Astrocyte of the hippocampus (primary cell): ENCODE measurements around the gene GPC2.
A peak's percentile ranks its signal among the peaks of the same experiment; 100 is the strongest.

Source experiments
- DNase-seq: peaks from one replicate; pipeline ENCODE4 v3.0.0; 2011; ENCODE audit warnings: low read depth, low spot score

The GPC2 gene

GRCh38 chr7:100170101-100170897 lies 6.9 kb downstream of the GPC2 start:
- no peak for DNase-seq

GRCh38 chr7:100169147-100169850 lies 7.9 kb downstream of the GPC2 start:
- no peak for DNase-seq

- DNase-seq, result peak; percentile 45
Measured at GRCh38 chr7:100167912-100168323, 9.3 kb downstream of the GPC2 start.

GRCh38 chr7:100166970-100167911 lies 9.9 kb downstream of the GPC2 start:
- no peak for DNase-seq

GRCh38 chr7:100166317-100166940 lies 10.8 kb downstream of the GPC2 start:
- no peak for DNase-seq

GRCh38 chr7:100163871-100164270 lies 13.3 kb downstream of the GPC2 start:
- no peak for DNase-seq

- no peak for DNase-seq
Measured at GRCh38 chr7:100163006-100163531, 14.1 kb downstream of the GPC2 start.

GRCh38 chr7:100160067-100160466 lies 17.1 kb downstream of the GPC2 start:
- DNase-seq, result no peak

GRCh38 chr7:100159099-100159623 lies 18.0 kb downstream of the GPC2 start:
- DNase-seq, result no peak

GRCh38 chr7:100158229-100159098 lies 18.7 kb downstream of the GPC2 start, which contains the start of gene TRAPPC14:
Gene TRAPPC14, minus strand, starts transcription at chr7:100158723. Its CDS starts 224 bp downstream, at chr7:100158499.
- peak; percentile 95 for DNase-seq

GRCh38 chr7:100157334-100158228 lies 19.6 kb downstream of the GPC2 start:
- peak; percentile 47 for DNase-seq

GRCh38 chr7:100157069-100157333 lies 20.2 kb downstream of the GPC2 start:
- DNase-seq, result no peak

- DNase-seq, result peak; percentile 16
Measured at GRCh38 chr7:100156331-100157068, 20.7 kb downstream of the GPC2 start.

GRCh38 chr7:100155553-100156317 lies 21.4 kb downstream of the GPC2 start:
- DNase-seq, result no peak

GRCh38 chr7:100154651-100155491 lies 22.3 kb downstream of the GPC2 start:
- no peak for DNase-seq

- no peak for DNase-seq
Measured at GRCh38 chr7:100153708-100154535, 23.3 kb downstream of the GPC2 start.
